Heart left ventricle (tissue), 16 donors: ENCODE results near the gene GLYR1. TPM values are rescaled to one million over a fixed set of nuclear protein-coding genes. Genes with fewer than 3 reads are reported as not detected.

Source experiments
- ATAC-seq, 4 donors: fragments of 200-7000 bp; cut with Tn5 transposase; one replicate each; pipeline ENCODE4 v1.9.1; 2020 to 2022; ENCODE audit warnings: moderate library complexity in 4 of 4, mild to moderate bottlenecking in 3 of 4, moderate number of reproducible peaks in 1 of 4
- DNase-seq, 5 donors: peaks; one replicate each; pipeline ENCODE4 v3.0.0-alpha.2; 2020
- H3K27ac ChIP-seq, 12 donors: fragments of 200-600 bp; sonication (generic) in 4 of 12; one replicate each; pipeline versions ENCODE4 v1.5.0 to v1.8.0; 2016 to 2022; ENCODE audit warnings: mild to moderate bottlenecking in 2 of 12
- H3K27me3 ChIP-seq, 9 donors: fragments of 200-600 bp; sonication (generic) in 2 of 9; one replicate each; pipeline versions ENCODE4 v1.5.1 to v1.8.0; 2016 to 2022; ENCODE audit warnings: mild to moderate bottlenecking in 3 of 9
- H3K36me3 ChIP-seq, 9 donors: fragments of 200-600 bp; sonication (generic) in 2 of 9; one replicate each; pipeline versions ENCODE4 v1.5.0 to v1.8.0; 2018 to 2022; ENCODE audit warnings: mild to moderate bottlenecking in 2 of 9
- H3K4me1 ChIP-seq, 12 donors: fragments of 200-600 bp; sonication (generic) in 4 of 12; one replicate each; pipeline versions ENCODE4 v1.5.0 to v1.8.0; 2016 to 2022; ENCODE audit warnings: mild to moderate bottlenecking in 3 of 12
- H3K4me3 ChIP-seq, 12 donors: fragments of 200-600 bp; sonication (generic) in 4 of 12; one replicate each; pipeline versions ENCODE4 v1.5.0 to v1.8.0; 2017 to 2022; ENCODE audit warnings: mild to moderate bottlenecking in 9 of 12, moderate library complexity in 4 of 12
- H3K9me3 ChIP-seq, 12 donors: fragments of 200-600 bp; sonication (generic) in 4 of 12; one replicate each; pipeline versions ENCODE4 v1.5.0 to v1.8.0; 2016 to 2022; ENCODE audit warnings: mild to moderate bottlenecking in 1 of 12
- POLR2A ChIP-seq, 2 donors: fragments of 450-650 bp; IDR thresholded peaks; one replicate each; pipeline ENCODE4 v1.6.1; 2017; ENCODE audit warnings: antibody characterized with exemption in 2 of 2, mild to moderate bottlenecking in 2 of 2, moderate library complexity in 2 of 2
- WGBS, 4 donors: extraction: QIAGEN DNeasy Blood & Tissue Kit in 2 of 4; methylation state at CpG; one replicate each; pipeline versions ENCODE4 v1.1.5 to v1.1.7; 2013 to 2018; 5-methylcytosine and 5-hydroxymethylcytosine counted together
- intact Hi-C, 10 donors: fragments of 100-400 bp; cut with DNase I; formaldehyde crosslinking; loops; one replicate each; pipeline versions ENCODE4 v1.11.1 to v1.14.2; 2022
- polyA plus RNA-seq, 2 donors: library from polyadenylated mRNA; stranded (reverse); fragments of 200-250 nt; gene quantifications; one replicate each; pipeline ENCODE4 v1.2.3, GENCODE V29; 2013
- total RNA-seq, 9 donors: library from RNA; depleted of rRNA in 2 of 9; stranded (reverse); fragments of >200 nt in 2 of 9; fragmentation: NEBNext Ultra II Directional in 3 of 9; extraction: Animal tissue kit (Norgen Biotek cat#: 25700) in 3 of 9; gene quantifications; one replicate each; pipeline versions ENCODE4 v1.1.0 to v1.2.4, GENCODE V29; 2016 to 2023
- TF ChIP-seq, protein P1 (sequence below), 12 donors: fragments of 200-600 bp; sonication (generic) in 4 of 12; IDR thresholded peaks; one replicate each; pipeline versions ENCODE4 v1.5.0 to v1.8.0; 2018 to 2022; ENCODE audit warnings: antibody characterized with exemption in 12 of 12, mild to moderate bottlenecking in 5 of 12
- donor health status: ischemic (EF 13 %, LVEDD 7.1; RV severe dilation, severe dysfunction).
- donor health status: healthy with polysubstance abuse.
- donor health status: DM: no; HTN: yes; CAD: no.
- donor health status: DM: no; HTN: no; CAD: no.
- donor health status: ischemic (EF 25% LVEDD 6.9; RV normal size, moderate dysfunction).
- donor health status: ischemic (EF 25% LVEDD 5.7; RV mildly dilated, moderate dysfunction).
- donor health status: healthy.
- donor health status: DM: yes; HTN: yes; CAD: no.
- donor health status: ischemic (EF 35%, LVEDD 5.7; RV mildly dilated, moderate dysfunction).
- donor health status: nonischemic (EF 11% LVEDD 7.7; RV severe dilation, severe dysfunction).
- donor health status: DM: yes; HTN: yes; CAD: no.
- donor health status: PGD.
- donor health status: ischemic (EF 29% LVEDD 5.4; RV normal size, mild dysfunction).
- donor health status: nonischemic (EF 23%, LVEDD 6.1; RV moderate dilation, normal function).

The GLYR1 gene
- total and polyA plus RNA-seq, 11 donors = 51.3 to 96.6 (median 74.9) TPM

DNA sequence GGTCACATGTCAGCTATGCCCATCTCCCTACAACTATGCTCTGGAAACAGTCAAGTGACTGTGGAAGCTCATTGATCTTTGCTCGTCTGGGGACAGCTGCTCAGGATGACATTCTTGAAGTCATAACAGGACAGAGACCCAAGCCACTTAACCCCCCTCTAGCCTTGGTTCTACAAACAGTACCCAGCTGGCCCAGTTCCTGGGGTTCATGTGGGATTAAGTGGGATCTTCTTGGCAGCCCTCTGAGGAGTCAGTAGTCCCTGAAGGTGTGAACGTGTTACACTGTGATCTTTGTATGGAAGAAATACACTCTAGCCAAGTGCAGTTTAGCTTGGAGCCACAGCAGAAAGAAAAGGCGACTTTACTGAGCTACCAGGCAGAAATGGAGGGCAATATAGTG lies 26.0 kb upstream of the GLYR1 start:
- Histone ChIP-seq H3K27me3 (no peaks in the 10 kb centered on the region), H3K4me1 (peaks cover 0 to 15% (median under 1%) of the 10 kb centered on the region in 12 donors), H3K36me3 (peaks cover 0 to 100% (median 94%) of the 10 kb centered on the region in 9 donors), H3K9me3 (no peaks in the 10 kb centered on the region), H3K27ac (no peak overlapping the region), H3K4me3 (no peak overlapping the region)
- intact Hi-C loops = loop anchor here in 1 of 10 donors (10.0 kb wide), 1 partner anchor 138 kb away; the partner anchor contains the start of genes ANKS3 and DNAAF8
- WGBS, 4 donors = 60 to 69% (median 63%) methylated on average over 3 of the region's 3 CpGs
- no peak for ATAC-seq
- TF ChIP-seq POLR2A (IDR thresholded peaks at IDR 0.05) = no peak
- TF ChIP-seq, protein P1, sequence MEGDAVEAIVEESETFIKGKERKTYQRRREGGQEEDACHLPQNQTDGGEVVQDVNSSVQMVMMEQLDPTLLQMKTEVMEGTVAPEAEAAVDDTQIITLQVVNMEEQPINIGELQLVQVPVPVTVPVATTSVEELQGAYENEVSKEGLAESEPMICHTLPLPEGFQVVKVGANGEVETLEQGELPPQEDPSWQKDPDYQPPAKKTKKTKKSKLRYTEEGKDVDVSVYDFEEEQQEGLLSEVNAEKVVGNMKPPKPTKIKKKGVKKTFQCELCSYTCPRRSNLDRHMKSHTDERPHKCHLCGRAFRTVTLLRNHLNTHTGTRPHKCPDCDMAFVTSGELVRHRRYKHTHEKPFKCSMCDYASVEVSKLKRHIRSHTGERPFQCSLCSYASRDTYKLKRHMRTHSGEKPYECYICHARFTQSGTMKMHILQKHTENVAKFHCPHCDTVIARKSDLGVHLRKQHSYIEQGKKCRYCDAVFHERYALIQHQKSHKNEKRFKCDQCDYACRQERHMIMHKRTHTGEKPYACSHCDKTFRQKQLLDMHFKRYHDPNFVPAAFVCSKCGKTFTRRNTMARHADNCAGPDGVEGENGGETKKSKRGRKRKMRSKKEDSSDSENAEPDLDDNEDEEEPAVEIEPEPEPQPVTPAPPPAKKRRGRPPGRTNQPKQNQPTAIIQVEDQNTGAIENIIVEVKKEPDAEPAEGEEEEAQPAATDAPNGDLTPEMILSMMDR (IDR thresholded peaks at IDR 0.05) = no peak
- no peak for DNase-seq

DNA sequence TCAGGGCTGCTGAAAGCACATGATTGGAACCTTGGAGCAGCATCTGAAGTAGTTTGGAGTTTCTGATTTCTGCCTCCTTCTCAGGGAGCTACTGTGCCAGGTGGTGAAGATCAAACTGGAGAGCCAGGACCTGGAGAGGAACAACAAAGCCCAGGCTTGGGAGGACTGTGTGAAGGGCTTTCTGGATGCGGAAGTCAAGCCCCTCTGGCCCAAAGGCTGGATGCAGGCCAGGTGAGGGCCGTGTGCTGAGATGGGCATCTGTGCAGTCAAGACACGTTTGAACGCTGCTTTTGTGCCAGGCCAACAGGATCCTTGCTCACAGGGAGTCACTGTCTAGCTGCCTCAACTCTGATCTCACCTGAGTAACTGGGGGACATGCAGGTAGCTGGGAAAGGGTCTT lies 24.0 kb upstream of the GLYR1 start:
- intact Hi-C loops = loop anchor here in 1 of 10 donors (10.0 kb wide), 1 partner anchor 136 kb away; the partner anchor contains the start of genes ANKS3 and DNAAF8
- no peak for ATAC-seq
- H3K9me3 ChIP-seq = no peaks in the 10 kb centered on the region
- WGBS, 4 donors = 64 to 81% (median 77%) methylated on average over 4 of the region's 4 CpGs
- H3K36me3 ChIP-seq = peaks cover 0 to 93% (median 74%) of the 10 kb centered on the region in 9 donors
- H3K27me3 ChIP-seq = no peaks in the 10 kb centered on the region
- TF ChIP-seq, protein P1 (IDR thresholded peaks at IDR 0.05) = no peak
- no peak for TF ChIP-seq POLR2A (IDR thresholded peaks at IDR 0.05)
- H3K27ac ChIP-seq = no peak overlapping the region
- peaks cover 0 to 26% (median 2%) of the 10 kb centered on the region in 12 donors for H3K4me1 ChIP-seq
- no peak for DNase-seq
- H3K4me3 ChIP-seq = no peak overlapping the region

DNA sequence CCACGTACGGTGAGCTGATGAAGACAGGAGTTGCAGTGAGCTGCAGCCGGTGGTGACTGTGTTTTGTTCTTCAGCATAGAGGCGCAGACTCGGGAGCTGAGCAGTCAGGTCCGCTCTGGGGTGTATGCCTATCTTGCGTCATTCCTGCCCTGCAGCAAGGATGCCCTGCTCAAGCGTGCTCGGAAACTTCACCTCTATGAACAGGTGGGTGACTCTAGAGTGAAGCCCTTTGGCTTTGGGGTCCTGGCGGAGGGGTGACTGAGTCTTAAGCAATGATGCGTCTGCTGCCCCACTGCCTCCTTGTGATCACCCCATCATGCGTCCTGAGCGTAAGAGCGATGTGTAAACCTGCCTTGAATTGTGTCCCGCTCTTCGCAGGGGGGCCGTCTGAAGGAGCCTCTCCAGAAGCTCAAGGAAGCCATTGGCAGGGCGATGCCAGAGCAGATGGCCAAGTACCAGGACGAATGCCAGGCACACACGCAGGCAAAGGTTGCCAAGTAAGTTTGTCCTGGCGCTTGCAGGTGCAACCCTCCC lies 23.1 kb upstream of the GLYR1 start:
- 83 to 91% (median 88%) methylated on average over 20 to 21 of the region's 21 CpGs for WGBS, 4 donors
- Histone ChIP-seq H3K27ac (no peak overlapping the region), H3K36me3 (peaks cover 0 to 84% (median 65%) of the 10 kb centered on the region in 9 donors), H3K27me3 (no peaks in the 10 kb centered on the region), H3K9me3 (no peaks in the 10 kb centered on the region), H3K4me1 (peaks cover 0 to 29% (median 2%) of the 10 kb centered on the region in 12 donors), H3K4me3 (no peak overlapping the region)
- intact Hi-C loops = loop anchor here in 1 of 10 donors (10.0 kb wide), 1 partner anchor 135 kb away; the partner anchor contains the start of genes ANKS3 and DNAAF8
- no peak for TF ChIP-seq POLR2A (IDR thresholded peaks at IDR 0.05)
- TF ChIP-seq, protein P1 (IDR thresholded peaks at IDR 0.05) = no peak
- DNase-seq (peak in 1 of 5 donors; percentile 55), ATAC-seq (peak in 2 of 4 donors; percentile 19 to 42)

DNA sequence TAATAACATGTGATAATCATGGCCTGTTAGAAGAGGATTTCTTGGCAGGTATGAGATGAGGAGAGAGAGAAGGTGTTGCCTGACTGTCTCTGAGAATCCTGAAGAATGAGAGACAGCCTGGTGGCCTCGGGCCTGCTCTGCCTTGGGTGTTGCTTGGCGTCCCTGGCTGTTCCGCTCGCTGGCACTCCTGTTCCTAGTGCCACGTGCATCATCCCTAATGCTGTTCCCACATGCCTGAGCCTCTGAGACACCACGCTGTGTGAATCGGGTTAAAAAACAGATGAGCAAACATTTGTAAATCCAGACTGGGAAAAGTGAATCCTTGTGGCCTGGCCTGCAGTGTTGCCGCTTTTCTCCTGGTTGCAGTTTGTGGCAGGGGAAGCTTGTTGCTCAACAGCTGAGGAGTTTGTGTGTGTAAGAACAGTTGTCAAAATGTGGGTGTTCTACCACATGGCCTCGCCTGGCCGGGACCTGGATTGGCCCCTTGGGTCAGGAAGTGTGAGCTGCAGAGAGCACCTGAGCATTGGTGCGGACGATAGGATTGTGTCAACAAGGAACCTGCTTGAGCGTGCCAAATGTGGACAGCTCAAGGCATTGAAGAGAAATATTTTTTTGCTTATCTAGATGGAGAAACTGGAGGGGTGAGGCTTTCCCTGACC lies 22.2 kb upstream of the GLYR1 start:
- DNase-seq = no peak
- H3K9me3 ChIP-seq = no peaks in the 10 kb centered on the region
- ATAC-seq = peak; percentile 19 to 47 (median 31)
- no peak for TF ChIP-seq POLR2A (IDR thresholded peaks at IDR 0.05)
- TF ChIP-seq, protein P1 (IDR thresholded peaks at IDR 0.05) = no peak
- H3K4me1 ChIP-seq = peaks cover 0 to 36% (median 5%) of the 10 kb centered on the region in 12 donors
- H3K27ac ChIP-seq = no peak overlapping the region
- H3K36me3 ChIP-seq = peaks cover 0 to 79% (median 59%) of the 10 kb centered on the region in 9 donors
- WGBS, 4 donors = 74 to 90% (median 79%) methylated on average over 13 of the region's 13 CpGs
- H3K27me3 ChIP-seq = no peaks in the 10 kb centered on the region
- intact Hi-C loops = loop anchor here in 2 of 10 donors (10.0 kb wide), 1 partner anchor 156 kb away; no protein-coding TSS in a partner anchor
- no peak overlapping the region for H3K4me3 ChIP-seq
